Stimulated activated CD4-positive, alpha-beta T cell treated with anti-CD3 and anti-CD28 coated beads, TNF-alpha, amount 100 ng/mL, for 24 hours (primary cell): ENCODE measurements around the gene OSBPL2.

Experiments
- DNase-seq, 3 experiments: peaks; one replicate each; pipeline ENCODE4 v3.0.0-alpha.2; 2020; ENCODE audit warnings: low read depth in 3 of 3

OSBPL2 gene

DNA sequence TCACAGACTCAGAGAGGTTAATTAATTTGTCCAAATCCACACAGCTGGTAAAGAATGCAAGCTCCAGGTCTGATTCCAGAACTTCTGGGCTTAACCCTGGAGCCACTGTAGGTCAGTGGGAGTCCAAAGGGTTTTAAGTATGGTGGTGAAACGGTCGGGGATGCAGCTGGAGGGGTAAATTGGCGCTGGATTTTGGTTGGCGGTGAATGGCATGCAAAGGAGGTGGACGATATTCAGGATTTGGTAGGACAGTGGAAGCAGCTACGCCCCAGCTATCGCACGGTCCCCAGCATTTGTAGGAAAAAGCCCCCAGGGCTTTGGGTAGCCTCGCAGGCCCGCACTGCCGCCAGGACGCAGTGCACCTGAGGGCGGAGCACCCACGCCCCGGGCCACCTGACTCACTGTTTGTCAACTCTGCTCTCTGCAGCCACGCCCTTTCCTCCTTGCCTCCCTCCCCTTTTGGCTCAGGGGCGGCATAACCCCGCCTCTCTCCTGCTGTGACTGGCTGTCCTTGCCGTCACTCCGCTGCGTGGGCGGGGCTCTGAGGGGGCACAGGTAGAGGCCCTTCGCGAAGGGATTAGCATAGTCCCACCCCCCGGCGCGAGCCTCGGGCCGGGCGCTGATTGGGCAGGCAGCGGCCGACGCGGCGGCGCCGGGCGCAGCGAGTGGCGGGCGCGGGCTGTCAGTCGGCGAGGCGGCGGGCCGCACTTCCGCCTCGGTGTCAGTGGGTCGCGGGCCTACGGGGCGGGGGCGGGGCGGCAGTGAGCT lies at the start of gene OSBPL2:
OSBPL2 (plus strand) TSS at position 721 of the 768 bp plus-strand sequence. CDS start 17,664 bp downstream, outside the sequence.
- DNase-seq: peak; percentile 100

DNA sequence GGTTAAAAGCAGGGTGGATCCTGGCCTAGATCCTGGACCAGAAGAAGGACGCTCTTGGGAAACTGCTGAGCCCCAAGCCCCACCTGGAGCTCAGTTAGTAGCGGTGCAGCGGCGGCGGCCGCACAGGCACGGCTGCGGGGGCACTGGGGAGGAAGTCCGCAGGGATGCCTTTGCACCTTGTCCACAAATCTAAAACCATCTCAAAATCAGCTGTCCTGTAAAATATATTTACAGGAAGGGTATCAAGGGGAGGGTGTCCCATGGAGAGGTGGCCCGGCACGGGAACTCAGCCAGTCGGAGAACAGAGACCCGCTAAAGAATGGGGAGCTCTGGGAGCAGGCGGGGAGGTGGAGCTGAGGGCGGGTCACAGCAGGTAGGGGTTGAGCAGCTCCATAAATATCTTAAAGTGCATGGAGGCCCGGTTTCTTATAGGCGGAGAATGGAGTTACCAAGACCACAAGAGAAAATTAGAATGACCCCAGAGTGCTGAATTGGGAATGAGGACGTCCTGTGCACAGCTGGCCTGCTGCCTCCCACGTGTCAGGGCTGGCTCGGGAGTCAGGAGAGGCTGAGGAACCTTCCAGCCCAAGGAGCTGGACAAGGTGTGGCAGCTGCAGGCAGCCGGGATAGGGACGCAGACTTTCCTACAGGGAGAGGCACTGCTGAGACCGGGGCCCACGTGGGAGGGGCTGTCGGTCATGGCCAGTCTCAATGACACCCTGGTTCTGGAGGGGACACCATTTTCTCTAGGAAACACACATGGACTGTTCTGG lies 47.5 kb upstream of the OSBPL2 start:
- DNase-seq: no peak

DNA sequence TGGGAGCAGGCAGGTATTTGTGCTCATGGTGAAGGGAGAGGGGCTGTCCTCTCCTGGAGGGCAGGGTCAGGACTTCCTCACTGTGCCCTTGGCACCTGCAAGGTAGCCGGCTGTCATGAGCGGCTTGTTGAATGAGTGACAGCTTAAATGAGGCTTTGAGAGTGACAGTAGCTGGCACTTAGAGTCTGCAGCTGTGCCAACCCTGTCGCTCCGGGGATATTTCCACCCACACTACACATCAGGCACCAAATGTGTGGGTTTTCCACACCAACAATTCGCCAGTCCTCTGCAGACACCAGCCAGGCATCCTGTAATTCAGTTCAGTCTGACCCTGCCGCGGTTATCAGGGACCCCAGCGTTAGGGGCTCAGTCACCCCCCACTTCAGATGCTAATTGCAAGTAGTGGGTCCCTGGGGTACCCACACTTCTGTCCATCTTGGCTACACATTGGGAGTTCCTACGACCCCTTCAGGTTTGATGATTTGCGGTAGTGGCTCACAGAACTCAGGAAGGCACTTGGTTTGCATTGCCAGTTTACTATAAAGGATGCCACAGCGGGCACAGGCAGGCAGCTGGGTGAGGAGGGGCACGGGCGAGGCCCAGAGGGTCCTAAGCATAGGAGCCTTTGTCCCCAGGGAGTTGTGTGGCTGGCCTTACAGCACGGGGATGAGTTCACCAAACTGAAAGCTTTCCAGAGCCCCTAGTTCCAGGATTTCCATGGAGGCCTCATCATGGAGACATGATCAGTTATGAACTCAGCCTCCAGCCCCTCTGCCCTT lies 46.4 kb upstream of the OSBPL2 start:
- no peak for DNase-seq

DNA sequence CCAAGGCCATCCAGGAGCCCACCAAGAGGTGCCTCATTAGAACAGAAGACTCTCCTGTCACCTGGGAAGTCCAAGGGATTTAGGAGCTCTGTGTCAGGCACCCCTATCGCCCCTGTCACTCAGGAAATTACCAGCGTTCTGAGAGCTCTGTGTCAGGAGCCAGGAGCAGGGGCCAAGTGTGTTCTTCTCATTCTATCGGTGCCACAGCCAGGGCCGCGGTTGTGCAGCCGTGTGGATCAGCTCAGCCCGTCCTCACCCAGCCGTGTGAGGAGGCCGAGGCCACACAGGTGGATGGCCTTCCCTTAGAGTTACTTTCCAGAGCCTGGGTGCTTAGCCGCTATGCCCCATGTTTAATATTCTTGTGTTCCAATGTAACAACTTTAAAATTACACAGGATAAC lies 45.7 kb upstream of the OSBPL2 start:
- DNase-seq: no peak

DNA sequence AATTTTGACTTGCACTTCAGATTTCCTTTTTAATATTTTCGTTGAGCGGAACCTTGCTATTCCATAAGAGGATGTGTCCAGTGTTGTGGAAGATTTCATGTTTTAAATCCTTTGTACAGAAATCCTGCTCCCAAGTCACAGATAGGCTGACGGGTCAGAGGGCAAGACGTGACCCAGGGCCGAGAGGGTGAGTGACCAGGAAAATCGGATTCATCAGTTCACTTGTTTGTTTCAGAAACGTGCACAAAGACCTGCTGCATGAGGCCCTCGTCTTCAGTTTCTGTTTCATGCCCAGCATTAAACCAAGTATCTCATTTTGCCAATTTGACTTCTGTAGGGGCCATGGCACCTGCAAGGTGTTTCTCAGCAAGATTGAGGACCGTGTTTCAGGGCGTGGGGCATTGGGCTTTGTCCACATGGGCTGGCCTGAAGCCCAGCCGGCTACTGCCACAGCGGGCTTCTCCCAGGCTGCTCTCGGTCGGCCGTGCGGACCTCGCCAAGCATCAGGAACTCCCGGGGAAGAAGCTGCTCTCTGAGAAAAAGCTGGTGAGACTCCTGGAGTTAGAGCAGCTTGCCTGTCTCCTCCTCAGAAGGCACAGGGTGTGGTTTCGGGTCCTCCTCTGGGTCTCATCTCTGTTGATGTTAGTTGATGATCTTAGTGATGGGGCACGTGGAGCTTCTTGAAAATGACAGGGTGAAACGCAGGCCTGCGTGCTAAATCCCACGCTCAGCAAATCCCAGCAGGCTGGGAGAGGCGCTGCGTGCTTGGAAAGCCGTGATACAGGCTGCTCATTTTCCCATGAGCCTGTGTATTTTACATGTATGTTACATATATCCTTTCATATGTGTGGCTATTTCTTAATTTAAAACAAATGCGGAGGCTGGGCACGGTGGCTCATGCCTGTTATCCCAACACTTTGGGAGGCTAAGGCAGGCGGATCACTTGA lies 45.0 kb upstream of the OSBPL2 start:
- no peak for DNase-seq

DNA sequence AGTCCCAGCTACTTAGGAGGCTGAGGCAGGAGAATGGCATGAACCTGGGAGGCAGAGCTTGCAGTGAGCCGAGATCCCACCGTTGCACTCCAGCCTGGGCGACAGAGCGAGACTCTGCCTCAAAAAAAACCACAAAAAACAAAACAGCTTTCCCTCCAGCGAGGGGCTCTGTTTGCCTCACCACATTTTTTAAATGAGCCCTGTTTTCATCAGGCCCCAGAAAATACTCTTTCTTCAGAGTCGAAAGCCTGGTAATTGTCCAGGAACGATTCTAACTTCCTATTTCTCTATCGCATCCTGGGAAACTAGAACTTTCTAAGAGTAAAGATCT lies 43.3 kb upstream of the OSBPL2 start:
- DNase-seq: no peak

DNA sequence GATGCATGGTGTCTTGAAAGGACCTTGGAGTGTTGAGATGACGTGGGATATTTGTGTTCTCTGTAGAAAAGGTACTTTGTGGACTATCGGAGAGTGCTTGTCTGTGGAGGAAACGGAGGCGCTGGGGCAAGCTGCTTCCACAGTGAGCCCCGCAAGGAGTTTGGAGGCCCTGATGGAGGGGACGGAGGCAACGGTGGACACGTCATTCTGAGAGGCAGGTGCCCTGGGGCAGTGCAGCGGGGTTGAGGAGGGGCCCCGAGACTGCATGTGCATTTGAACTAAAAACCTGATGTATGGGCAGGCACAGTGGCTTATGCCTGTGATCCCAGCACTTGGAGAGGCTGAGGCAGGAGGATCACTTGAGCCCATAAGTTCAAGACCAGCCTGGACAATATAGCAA lies 42.6 kb upstream of the OSBPL2 start:
- no peak for DNase-seq

DNA sequence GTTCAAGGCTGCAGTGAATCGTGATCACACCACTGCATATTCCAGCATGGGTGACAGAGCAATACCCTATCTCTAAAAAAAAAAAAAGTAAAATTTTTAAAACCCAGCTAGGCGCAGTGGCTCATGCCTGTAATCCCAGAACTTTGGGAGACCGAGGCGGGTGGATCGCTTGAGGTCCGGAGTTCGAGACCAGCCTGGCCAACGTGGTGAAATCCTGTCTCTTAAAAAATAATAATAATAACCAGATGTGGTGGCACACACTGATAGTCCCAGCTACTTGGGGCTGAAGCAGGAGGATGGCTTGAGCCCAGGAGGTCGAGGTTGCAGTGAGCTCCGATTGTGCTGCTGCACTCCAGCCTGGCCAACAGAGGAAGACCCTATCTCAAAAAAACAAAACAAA lies 42.0 kb upstream of the OSBPL2 start:
- no peak for DNase-seq

DNA sequence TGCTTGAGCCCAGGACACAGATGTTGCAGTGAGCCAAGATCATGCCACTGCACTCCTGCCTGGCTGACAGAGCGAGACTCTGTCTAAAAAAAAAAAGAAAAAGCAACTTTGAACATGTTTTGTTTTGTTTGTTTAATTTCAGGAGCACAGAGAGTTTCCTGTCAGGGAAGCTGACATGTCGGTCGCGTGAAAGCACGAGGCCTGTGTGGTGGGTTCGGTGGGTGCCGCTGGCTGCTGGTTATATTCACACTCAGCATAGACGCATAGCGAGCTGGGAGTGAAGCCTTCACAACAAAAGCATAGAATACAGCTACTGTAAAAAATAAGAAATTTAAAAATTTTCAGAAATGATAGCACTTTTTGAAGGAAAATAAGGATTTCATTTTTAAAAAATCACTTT lies 41.0 kb upstream of the OSBPL2 start:
- no peak for DNase-seq

DNA sequence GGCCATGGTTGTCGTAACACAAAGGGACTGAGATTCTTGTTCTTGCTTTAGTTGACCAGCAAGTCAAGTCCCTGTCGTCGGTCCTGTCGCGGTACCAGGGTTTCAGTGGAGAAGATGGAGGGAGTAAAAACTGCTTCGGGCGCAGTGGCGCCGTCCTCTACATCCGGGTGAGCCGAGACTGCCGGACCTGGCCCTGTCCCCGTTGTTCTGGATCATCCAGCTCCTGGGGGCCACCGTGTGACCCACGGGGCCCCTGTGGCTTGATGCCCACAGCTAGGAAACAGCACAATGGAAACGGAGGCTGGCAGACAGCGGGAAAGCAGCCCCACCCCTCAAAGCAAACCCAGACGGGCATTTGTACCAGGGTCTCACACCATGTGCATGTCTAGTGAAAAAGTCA lies 40.5 kb upstream of the OSBPL2 start:
- no peak for DNase-seq

DNA sequence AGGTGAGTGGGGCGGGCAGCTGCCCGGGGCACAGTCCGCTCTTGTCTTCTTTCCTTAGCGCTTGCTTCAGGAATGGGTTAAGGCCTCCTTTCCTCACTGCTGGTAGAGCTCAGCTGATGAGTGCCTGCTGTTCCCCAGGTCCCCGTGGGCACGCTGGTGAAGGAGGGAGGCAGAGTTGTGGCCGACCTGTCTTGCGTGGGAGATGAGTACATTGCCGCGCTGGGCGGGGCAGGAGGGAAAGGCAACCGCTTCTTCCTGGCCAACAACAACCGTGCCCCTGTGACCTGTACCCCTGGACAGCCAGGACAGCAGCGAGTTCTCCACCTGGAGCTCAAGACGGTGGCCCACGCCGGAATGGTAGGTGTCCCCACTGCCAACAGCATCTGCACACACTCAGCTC lies 39.8 kb upstream of the OSBPL2 start:
- DNase-seq: no peak

DNA sequence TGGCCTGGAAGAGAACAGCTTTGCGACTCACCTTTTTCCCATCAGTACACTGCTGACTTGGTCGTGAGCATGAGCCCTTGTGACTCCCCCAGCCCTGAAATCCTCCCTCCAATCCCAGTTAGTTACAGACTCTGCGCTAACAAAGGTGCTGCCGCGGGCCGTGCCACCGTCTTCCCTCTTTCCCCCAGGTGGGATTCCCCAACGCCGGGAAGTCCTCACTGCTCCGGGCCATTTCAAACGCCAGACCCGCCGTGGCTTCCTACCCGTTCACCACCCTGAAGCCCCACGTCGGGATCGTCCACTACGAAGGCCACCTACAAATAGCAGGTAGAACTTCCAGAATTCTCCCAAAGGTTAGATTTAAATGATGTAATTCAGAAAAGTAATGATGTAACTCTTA lies 39.4 kb upstream of the OSBPL2 start:
- no peak for DNase-seq

DNA sequence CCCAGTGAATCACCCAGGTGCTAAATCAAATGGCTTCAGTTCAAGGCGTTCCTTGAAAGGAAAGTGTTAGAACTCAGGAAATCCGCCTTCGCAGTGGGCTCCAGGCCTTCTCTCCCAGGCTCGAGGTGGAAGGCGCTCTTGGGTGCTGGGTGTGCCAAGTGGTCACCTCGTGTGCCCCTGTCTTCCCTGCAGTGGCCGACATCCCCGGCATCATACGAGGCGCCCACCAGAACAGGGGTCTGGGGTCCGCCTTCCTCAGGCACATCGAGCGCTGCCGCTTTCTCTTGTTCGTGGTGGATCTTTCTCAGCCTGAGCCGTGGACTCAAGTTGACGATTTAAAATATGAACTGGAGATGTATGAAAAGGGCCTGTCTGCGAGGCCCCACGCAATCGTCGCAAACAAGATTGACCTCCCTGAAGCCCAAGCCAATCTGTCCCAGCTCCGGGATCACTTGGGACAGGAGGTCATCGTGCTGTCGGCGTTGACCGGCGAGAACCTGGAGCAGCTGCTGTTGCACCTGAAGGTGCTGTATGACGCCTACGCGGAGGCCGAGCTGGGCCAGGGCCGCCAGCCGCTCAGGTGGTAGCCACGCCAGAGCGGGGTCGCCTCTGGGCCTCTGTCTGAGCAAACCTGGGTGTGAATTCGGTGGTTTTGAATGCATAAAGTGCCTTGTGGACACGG lies 37.7 kb upstream of the OSBPL2 start:
- DNase-seq: no peak

DNA sequence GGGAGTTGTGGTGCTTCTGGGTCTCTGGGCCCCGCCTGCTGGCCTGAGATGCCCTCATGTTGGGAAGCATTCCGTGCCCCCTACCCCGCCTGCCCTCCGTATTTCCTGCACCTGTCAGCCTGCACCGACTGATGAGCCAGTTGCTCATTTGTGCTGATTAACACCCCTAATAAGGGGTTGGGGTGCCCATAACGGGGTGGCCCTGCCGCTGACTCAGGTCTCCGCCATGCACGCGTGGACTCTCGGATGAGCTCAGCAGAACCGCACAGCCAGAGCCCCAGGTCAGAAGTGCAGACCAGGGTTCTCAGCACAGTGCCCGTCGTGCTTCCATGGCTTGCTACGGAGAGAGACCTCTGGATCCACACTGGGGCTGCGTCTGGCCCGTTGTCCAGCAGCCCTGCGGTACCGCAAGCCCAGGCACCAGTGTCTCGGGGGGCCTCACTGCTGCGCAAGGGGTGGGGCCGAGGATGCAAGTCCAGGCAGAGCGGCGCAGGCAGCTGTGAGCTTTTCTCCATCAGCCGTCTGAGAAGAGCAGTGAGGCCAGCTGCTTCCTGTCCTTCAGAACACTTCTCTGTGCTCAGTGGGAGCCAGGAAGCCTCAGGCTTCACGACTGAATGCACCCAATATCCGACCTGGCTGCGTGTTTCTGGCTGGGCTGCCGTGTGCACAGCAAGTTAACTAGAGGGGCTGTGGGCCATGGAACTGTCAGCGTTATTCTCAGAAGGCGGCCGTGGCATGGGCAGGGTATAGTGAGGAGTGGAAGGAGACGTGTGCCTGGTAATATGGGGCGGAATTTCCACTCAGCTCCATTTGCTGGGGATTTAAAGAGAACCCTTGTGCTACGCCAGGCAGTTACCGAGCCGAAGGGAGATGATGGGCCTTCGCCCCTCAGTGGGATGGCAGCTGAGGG lies 36.9 kb upstream of the OSBPL2 start:
- DNase-seq: no peak

DNA sequence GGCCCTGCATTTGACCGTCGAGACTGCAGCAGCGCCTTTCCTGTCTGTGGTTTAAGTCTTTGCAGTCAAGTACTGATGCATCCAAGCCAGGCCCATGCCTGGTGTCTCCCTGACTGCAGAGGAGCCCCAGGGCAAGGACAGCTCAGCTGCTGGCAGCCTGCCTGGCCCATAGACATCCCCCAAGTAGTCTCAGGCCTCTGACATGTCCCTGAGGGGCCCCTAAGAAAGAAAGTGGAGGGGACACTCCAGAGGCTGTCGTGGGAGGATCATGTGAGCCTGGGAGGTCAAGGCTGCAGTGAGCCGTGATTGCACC lies 36.3 kb upstream of the OSBPL2 start:
- DNase-seq: no peak

DNA sequence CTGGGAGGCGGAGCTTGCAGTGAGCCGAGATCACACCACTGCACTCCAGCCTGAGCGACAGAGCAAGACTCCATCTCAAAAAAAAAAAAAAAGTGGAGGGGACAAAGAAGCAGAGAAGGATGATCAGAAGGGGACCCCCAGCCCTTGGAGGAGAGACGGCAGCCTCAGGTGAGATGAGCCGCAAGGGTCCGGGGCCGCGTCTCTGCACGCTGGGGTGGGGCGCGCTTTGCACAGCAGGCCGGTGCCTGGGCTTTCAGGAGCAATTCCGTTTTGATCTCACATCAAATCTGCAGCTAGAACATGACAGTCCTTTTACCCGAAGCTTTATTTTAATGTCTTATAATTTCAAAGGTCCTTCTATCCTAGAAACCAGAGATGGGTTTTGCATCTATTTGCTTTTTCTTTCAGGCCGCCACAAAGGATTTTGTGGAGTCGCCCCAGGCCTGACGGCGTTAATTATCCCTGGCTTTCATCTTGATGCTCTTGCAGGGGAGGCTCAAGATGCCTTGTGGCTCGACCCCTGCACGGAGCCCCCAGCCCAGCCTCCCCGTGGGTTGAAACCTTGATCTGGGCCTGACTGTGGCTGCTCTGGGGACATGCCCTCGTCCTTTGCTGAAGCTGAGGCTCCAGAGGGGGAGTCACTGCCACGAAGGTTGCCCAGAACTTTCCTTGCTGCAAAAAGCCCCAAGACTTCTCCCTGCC lies 35.5 kb upstream of the OSBPL2 start:
- no peak for DNase-seq

DNA sequence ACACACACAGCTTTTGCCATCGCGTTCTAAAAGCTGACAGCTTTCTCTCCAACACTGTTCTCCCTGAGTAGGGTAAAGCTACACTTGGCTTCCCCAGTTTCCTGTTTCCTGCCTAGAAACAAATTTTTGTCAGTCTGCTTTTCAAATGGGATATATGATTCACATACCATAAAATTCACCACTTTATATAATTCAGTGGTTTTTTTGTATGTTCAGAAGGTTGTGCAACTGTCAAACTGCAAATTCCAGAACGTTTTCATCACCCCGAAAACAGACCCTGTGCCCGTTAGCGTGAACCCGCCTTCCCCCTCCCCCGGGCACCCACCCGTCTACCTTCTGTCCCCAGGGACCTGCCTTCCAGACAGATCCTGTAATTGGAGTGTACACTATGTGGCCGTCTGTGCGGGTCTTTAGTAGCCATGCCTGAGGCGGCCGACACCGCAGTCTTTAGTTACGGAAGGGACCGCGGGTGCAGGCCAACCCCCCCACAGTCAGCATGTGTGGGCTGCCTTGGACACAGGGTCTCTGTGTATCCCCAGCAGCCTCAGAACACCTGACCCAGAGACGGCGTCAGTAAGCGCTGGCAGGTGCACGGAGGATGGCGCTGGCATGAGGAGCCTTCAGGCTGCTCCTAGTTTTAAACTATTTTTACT lies 34.8 kb upstream of the OSBPL2 start:
- DNase-seq: no peak

DNA sequence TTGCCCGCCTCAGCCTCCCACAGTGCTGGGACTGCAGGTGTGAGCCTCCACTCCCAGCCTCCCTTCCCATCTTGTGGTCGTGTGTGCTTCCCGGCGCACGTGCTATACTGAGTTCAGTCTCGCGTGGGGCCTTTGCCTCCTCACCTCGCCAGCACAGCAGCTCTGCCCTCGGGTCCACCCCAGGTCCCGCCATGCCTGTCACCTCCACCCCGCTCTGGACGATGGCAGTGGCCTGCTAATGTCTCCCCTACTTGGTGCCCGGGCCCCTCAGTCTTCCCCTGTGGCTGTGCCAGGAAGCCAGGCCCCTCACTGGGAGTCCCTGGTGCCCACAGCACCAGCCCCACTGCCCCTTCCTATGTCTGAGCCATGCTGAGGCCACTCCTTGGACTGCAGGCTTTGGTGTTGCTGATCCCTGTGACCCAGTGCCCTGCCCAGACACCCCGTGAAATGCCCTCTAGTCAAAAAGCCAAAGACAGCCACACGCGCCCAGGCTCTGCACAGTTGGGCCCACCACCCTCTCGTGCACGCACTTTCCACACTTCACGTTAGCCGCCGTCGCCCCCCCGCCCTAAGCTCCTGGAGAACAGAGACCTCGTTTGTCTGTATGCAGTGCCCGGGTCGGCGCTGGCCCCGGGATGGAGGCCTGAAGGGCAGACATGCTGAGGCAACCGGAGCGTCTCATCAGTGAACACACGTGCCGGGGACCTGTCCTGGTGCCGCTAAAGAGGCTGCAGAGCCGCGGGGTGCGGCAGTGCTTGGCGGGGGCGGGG lies 32.5 kb upstream of the OSBPL2 start:
- DNase-seq: no peak
